ENCODE data around the gene NIP7.

- no peak for TF ChIP-seq CTCF (IDR thresholded peaks at IDR 0.05)
- TF ChIP-seq POLR2A (IDR thresholded peaks at IDR 0.05), result no peak
Observed at GRCh38 chr16:69326172-69326873, 13.2 kb upstream of the NIP7 start.

Measured in uterus (tissue), 2 donors.